Superior temporal gyrus (tissue), 1 donor: Measurements from ENCODE around the gene KMT5B.
A peak's percentile ranks its signal among the peaks of the same experiment; 100 is the strongest.
"Not testable (repeated sequence)": the region's sequence is repeated elsewhere in the genome, so short reads cannot be mapped to it uniquely, and the experiment has no call there.

Source experiments
- DNase-seq: peaks from one replicate; pipeline ENCODE4 v3.0.0-alpha.2; 2016; ENCODE audit errors: extremely low spot score

Gene KMT5B

GRCh38 chr11:68213135-68213515, at the start of gene KMT5B:
Gene KMT5B (minus strand): TSS chr11:68213296. CDS start chr11:68190076, 23,220 bp downstream.
- peak; percentile 26 for DNase-seq

- no peak for DNase-seq
Observed at GRCh38 chr11:68262544-68262827, 49.4 kb upstream of the KMT5B start.

GRCh38 chr11:68261749-68262543, 48.9 kb upstream of the KMT5B start:
- DNase-seq, result no peak

GRCh38 chr11:68261006-68261405, 47.9 kb upstream of the KMT5B start:
- no peak for DNase-seq

GRCh38 chr11:68260484-68260883, 47.4 kb upstream of the KMT5B start:
- no peak for DNase-seq

GRCh38 chr11:68259122-68259959, 46.2 kb upstream of the KMT5B start:
- DNase-seq, result no peak

- no peak for DNase-seq
Observed at GRCh38 chr11:68258363-68258765, 45.3 kb upstream of the KMT5B start.

GRCh38 chr11:68257477-68258362, 44.6 kb upstream of the KMT5B start:
- peak; percentile 99 for DNase-seq

GRCh38 chr11:68256331-68256741, 43.2 kb upstream of the KMT5B start:
- DNase-seq, result no peak

- DNase-seq, result no peak
Observed at GRCh38 chr11:68255526-68255925, 42.4 kb upstream of the KMT5B start.

GRCh38 chr11:68254421-68254820, 41.3 kb upstream of the KMT5B start:
- DNase-seq, result no peak

GRCh38 chr11:68251765-68252164, 38.7 kb upstream of the KMT5B start:
- DNase-seq, result no peak

GRCh38 chr11:68244912-68245311, 31.8 kb upstream of the KMT5B start:
- DNase-seq, result not testable (repeated sequence)

GRCh38 chr11:68243847-68244246, 30.8 kb upstream of the KMT5B start:
- DNase-seq, result not testable (repeated sequence)

- no peak for DNase-seq
Observed at GRCh38 chr11:68242616-68243015, 29.5 kb upstream of the KMT5B start.

- no peak for DNase-seq
Observed at GRCh38 chr11:68231621-68232020, 18.5 kb upstream of the KMT5B start.

- no peak for DNase-seq
Observed at GRCh38 chr11:68229601-68230000, 16.5 kb upstream of the KMT5B start.

- DNase-seq, result no peak
Observed at GRCh38 chr11:68226421-68226820, 13.3 kb upstream of the KMT5B start.

- DNase-seq, result no peak
Observed at GRCh38 chr11:68224606-68225005, 11.5 kb upstream of the KMT5B start.

- no peak for DNase-seq
Observed at GRCh38 chr11:68223275-68223674, 10.2 kb upstream of the KMT5B start.

- no peak for DNase-seq
Observed at GRCh38 chr11:68221406-68221805, 8.3 kb upstream of the KMT5B start.
